HG02642 (cell line): Measurements from ENCODE around the gene TMEM131.
A peak's percentile ranks its signal among the peaks of the same experiment; 100 is the strongest.
"Not testable (repeated sequence)": the region's sequence is repeated elsewhere in the genome, so short reads cannot be mapped to it uniquely, and the experiment has no call there.

ENCODE experiments used
- ATAC-seq: cut with Tn5 transposase; IDR thresholded peaks from one replicate; pipeline ENCODE4 v1.9.1; 2021; ENCODE audit warnings: mild to moderate bottlenecking; ENCODE audit not compliant: unreplicated experiment, poor library complexity

The TMEM131 gene

DNA sequence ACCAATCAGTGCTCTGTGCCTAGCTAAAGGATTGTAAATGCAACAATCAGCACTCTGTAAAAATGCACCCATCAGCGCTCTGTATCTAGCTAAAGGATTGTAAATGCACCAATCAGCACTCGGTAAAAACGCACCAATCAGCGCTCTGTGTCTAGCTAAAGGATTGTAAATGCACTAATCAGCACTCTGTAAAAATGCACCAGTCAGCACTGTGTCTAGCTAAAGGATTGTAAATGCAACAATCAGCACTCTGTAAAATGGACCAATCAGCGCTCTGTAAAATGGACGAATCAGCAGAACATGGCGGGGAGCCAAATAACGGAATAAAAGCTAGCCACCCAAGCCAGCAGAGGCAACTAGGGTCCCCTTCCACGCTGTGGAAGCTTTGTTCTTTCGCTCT is 166.5 kb downstream of the TMEM131 start:
- ATAC-seq: not testable (repeated sequence)

GRCh38 chr2:97827013-97827412 is 168.7 kb downstream of the TMEM131 start:
- not testable (repeated sequence) for ATAC-seq

DNA sequence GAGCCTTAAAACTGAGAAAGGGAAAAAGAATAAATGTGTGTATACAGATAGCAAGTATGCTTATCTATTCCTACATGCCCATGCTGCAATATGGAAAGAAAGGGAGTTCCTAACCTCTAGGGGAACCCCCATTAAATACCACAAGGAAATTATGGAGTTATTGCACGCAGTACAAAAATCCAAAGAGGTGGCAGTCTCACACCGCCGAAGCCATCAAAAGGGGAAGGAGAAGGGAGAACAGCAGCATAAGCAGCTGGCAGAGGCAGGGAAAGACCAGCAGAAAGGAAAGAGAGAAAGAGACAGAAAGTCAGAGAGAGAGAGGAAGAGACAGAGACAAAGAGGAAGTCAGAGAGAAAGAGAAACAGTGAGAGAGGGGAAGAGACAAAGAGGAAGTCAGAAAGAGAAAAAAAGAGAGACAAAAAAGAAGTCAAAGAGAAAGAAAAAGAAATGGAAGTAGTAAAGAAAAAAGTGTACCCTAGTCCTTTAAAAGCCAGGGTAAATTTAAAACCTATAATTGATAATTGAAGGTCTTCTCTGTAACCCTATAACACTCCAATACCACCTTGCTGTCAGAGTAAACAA is 169.4 kb downstream of the TMEM131 start:
- not testable (repeated sequence) for ATAC-seq

DNA sequence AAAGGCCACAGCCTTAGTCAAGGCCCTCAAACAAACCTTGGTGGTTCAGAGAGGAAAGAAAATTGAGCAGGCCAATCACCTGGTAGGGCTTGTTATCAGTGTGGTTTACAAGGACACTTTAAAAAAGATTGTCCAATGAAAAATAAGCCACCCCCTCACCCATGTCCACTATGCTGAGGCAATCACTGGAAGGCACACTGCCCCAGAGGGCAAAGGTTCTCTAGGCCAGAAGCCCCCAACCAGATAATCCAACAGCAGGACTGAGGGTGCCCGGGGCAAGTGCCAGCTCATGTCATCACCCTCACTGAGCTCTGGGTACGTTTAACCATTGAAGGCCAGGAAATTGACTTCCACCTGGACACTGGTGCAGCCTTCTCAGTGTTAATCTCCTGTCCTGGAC is 171.7 kb downstream of the TMEM131 start:
- ATAC-seq: not testable (repeated sequence)

DNA sequence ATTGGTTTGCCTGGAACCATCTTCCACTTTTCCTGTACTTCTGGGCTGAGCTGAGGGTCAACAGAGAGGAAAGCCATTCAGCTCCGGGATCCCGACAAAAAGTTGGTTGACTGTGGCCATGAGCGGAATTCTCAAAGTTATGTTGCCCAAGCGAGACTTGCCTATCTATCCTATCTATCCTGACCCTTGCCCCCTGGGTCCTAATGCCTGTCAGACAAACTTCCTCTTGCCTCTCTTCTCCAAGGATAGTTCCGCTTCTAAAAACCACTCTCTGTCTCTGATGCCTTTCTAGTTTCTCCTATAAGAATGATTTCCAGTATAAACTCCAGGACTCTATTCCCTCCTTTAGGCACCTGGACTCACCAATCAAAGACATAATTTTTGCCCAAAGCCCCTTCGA is 173.9 kb downstream of the TMEM131 start:
- ATAC-seq: not testable (repeated sequence)

DNA sequence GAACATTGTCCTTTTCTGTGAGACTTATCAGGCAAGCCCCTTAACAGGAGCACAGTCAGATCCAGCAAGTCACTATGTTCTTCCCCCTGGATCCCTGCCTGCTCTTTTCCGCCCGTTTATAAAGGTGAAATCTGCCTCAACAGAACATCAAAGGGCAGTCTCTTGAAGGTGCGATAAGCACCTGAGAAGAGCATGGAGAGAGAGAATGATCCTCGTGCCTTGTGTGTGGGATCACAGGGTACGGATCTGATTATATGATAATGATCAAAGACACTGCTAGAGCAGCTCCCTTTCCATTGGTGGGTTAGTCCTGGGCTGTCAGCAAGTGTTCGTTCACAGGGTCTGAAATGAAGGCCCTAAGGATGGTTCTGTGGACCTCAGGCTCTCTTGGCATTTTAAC is 176.0 kb downstream of the TMEM131 start:
- ATAC-seq: no peak

GRCh38 chr2:97816411-97816810 is 179.3 kb downstream of the TMEM131 start:
- ATAC-seq: no peak

DNA sequence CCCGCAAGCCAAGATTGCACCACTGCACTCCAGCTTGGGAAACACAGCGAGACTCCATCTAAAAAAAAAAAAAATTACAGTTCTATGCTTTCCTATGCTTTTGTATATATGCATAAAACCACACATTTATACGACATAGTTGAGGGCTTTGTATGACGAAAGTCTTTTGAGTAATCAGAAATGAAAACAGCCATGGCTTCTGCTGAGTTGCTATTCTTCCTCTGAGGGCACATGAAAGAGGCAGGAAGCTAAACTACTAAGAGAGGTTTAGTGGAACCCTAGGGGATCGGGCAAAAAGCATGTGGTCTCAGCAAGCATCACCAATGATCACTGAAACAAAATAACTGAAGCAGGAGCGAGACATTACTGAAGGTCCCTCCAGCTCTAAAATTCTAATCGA is 182.8 kb downstream of the TMEM131 start:
- no peak for ATAC-seq

GRCh38 chr2:97808816-97809215 is 186.9 kb downstream of the TMEM131 start:
- no peak for ATAC-seq

DNA sequence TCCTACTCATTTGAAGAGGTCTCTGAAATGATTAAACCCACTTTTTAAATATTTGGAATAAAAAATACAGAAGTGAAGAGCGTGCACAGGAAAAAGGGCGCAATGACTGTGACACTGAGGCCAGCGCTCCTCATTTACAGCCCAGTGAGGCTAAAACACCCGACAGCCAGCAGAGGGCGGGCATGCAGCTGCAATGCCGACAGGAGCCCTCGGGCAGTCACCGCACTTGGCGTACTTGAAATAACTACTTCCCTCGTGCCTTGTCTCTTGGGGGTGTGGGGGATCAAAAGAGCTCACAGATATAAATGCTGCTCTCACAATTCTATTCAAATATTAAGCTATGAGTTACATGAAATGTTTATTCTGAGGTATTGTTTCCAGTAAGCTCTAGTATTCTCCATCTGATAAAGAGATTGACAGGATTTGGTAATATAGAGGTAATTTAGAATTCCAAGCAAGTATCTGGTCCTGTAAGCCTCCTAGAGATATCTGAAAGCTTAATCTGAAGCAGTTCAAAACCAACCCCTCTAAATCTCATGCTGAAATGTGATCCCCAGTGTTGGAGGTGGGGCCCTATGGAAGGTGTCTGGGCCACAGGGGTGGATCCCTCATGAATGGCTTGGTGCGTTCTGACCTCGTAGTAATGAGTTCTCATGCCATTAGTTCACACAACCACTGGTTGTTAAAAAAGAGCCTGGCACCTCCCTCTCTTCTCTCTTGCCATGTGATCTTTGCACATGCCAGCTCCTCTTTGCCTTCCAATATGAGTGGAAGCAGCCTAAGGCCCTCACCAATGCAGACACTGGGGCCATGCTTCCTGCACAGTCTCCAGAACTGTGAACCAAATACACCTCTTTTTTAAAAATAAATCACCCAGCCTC is 188.8 kb downstream of the TMEM131 start:
- ATAC-seq: peak; percentile 87

GRCh38 chr2:97805776-97806175 is 190.0 kb downstream of the TMEM131 start:
- no peak for ATAC-seq

DNA sequence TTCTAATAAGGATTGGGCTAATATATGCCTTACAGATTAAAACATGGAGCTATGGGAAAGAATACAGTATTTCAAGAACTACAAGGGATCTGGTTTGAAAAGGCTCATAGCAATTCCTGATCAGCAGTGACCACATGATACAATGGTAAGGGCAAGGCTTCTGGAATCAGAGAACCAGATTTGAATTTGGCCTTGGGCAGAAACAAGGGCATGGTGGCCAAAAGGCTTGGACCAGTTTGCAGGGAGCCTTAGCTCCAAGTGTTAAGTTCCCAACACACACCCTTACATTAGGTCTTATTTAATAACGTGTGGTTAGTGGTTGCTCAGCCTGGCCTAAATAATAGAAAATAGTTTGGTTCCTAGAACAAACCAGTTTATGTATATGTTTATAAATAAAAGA is 194.7 kb downstream of the TMEM131 start:
- ATAC-seq: no peak

DNA sequence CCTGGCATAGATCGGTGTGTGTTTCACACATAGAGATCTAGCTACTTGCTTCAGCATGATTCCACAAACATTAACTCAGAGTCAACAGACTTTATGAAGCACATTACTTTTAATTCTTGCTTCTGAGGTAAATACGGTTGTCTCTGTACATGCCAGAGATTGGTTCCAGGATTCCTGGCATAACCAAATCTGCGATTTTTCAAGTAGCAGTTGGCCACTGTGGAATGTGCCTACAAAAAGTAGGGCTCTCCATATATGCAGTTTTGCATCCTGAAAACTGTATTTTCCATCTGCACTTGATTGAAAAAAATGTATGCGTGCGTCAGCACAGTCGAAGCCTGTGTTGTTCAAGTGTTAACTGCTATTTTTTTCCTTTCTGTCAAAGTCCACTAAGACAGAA is 197.3 kb downstream of the TMEM131 start:
- no peak for ATAC-seq

GRCh38 chr2:97797355-97797754 is 198.4 kb downstream of the TMEM131 start:
- no peak for ATAC-seq

DNA sequence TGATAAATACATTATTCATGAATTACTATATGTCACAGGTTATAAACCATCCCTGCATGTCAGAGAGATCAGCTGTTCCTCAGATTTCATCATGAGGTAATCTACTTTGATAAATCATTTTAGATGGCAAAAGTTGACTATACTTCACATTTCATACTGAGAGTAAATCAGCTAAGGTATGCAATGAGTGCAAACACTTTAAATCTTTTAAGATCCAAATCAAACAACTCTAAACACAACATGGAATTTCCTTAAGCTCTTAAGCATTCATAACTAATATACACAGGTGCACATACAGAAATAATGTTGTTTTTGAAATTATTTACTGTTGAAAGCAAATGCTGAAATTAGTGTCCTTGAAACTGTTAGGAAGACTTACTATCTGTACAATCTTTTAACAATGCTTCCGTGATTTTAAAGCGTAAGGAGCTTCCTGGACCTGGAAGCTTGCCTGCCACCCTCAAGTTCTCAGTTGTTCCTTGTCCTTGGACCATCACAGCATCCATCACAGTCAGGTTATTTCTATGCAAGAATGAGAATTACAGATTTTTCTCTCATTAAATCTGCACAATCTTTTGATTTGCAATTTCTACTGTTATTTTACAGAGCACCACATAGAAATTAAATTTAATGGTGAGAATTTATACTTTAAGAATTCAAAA is 199.2 kb downstream of the TMEM131 start:
- no peak for ATAC-seq

GRCh38 chr2:97792416-97792815 is 203.3 kb downstream of the TMEM131 start:
- no peak for ATAC-seq

DNA sequence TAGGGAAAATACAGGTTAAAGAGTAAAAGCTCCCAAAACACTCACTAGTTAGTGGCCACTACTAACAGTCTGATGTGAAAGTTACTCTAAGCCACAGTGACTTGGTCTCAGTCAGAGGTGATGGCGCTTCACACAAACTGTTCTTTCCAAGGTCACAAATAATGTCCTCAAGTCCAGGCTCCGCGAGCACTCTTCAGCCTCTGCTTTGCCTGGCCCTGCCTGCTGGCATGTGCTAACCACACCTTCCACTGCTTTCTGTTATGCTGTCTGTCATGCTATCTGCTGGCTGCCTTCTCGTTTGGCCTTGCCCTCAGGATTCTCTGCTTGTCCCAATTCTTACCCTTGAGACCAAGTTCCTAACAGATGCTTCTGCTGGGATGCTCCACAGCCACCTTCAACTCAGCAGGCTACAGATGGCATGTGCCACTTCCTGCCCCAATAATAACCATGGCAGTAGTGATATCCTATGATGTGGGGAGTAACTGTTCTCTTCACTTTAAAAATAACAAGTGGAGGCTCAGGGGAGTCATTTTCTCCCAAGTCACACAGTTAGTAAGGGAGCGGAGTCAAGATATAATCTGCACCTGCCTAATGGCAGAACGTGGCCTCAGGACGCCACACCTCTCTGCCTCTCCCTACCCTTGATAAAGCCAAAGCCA is 206.6 kb downstream of the TMEM131 start:
- ATAC-seq: no peak

- no peak for ATAC-seq
These were observed 209.9 kb downstream of the TMEM131 start for GRCh38 chr2:97785818-97786217.

- no peak for ATAC-seq
These were observed 210.8 kb downstream of the TMEM131 start for GRCh38 chr2:97784953-97785352.

GRCh38 chr2:97781981-97782380 is 213.8 kb downstream of the TMEM131 start:
- no peak for ATAC-seq

DNA sequence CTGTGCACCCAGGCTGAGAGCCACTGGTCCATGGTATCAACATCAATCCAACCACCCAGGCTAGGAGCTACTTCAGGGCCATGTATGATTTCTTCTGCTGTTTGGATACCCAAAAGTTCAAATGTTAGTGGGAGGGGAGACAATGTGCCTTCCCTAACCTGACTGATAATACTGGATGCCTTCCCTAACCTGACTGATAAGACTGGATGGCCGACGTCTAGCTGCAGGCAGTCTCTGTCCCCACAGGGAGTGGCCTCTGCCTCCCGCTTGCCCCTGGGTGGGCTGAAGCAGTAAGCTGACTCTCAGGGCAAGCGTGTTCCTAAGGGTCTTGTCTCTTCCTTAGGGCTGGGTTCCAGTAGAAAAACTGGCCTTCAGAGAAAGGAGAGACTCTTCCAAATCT is 216.6 kb downstream of the TMEM131 start:
- ATAC-seq: no peak
